Measurements from ENCODE around the gene VPS26B.

DNA sequence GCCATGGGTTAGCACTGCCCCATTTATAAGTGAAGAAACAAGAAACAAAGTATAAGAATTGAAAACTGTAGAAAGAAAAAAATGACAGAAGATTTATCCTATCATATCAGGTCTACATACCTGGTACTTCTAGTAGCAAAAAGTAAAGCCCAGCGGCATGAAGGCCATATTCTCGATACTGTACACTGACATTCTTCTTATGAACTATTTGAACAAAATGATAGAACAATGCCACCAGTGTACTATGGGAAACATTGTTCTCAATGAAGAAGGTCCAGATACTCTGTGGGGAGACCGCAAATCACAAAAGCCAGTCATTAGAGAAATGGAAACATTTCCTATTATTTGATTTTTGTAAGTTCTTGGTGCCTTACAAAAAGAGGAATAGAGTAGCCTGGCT lies 7.7 kb upstream of the VPS26B start:
- TF ChIP-seq TEAD4 (IDR thresholded peaks at IDR 0.05), result no peak
- TF ChIP-seq EP300 (IDR thresholded peaks at IDR 0.05; ENCODE audit: borderline replicate concordance), result no peak
- no peak for TF ChIP-seq YY1 (IDR thresholded peaks at IDR 0.05; ENCODE audit: low read depth)
- no peak for TF ChIP-seq CREB1 (IDR thresholded peaks at IDR 0.05; ENCODE audit: low read depth)
- TF ChIP-seq, protein P1, sequence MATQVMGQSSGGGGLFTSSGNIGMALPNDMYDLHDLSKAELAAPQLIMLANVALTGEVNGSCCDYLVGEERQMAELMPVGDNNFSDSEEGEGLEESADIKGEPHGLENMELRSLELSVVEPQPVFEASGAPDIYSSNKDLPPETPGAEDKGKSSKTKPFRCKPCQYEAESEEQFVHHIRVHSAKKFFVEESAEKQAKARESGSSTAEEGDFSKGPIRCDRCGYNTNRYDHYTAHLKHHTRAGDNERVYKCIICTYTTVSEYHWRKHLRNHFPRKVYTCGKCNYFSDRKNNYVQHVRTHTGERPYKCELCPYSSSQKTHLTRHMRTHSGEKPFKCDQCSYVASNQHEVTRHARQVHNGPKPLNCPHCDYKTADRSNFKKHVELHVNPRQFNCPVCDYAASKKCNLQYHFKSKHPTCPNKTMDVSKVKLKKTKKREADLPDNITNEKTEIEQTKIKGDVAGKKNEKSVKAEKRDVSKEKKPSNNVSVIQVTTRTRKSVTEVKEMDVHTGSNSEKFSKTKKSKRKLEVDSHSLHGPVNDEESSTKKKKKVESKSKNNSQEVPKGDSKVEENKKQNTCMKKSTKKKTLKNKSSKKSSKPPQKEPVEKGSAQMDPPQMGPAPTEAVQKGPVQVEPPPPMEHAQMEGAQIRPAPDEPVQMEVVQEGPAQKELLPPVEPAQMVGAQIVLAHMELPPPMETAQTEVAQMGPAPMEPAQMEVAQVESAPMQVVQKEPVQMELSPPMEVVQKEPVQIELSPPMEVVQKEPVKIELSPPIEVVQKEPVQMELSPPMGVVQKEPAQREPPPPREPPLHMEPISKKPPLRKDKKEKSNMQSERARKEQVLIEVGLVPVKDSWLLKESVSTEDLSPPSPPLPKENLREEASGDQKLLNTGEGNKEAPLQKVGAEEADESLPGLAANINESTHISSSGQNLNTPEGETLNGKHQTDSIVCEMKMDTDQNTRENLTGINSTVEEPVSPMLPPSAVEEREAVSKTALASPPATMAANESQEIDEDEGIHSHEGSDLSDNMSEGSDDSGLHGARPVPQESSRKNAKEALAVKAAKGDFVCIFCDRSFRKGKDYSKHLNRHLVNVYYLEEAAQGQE (IDR thresholded peaks at IDR 0.05; ENCODE audit: low read depth), result no peak
- TF ChIP-seq ZBTB7A (IDR thresholded peaks at IDR 0.05; ENCODE audit: low read depth), result no peak
- no peak for TF ChIP-seq RAD21 (IDR thresholded peaks at IDR 0.05; ENCODE audit: low read depth)
- TF ChIP-seq TAF1 (IDR thresholded peaks at IDR 0.05; ENCODE audit: low read depth), result no peak

All from Ishikawa (cell line).